Epidermal melanocyte (primary cell): ENCODE results near the gene ATXN7L1.

Experiments
- DNase-seq: peaks from one replicate; pipeline ENCODE4 v3.0.0; 2011; ENCODE audit warnings: low spot score; ENCODE audit not compliant: insufficient read length

The ATXN7L1 gene

DNA sequence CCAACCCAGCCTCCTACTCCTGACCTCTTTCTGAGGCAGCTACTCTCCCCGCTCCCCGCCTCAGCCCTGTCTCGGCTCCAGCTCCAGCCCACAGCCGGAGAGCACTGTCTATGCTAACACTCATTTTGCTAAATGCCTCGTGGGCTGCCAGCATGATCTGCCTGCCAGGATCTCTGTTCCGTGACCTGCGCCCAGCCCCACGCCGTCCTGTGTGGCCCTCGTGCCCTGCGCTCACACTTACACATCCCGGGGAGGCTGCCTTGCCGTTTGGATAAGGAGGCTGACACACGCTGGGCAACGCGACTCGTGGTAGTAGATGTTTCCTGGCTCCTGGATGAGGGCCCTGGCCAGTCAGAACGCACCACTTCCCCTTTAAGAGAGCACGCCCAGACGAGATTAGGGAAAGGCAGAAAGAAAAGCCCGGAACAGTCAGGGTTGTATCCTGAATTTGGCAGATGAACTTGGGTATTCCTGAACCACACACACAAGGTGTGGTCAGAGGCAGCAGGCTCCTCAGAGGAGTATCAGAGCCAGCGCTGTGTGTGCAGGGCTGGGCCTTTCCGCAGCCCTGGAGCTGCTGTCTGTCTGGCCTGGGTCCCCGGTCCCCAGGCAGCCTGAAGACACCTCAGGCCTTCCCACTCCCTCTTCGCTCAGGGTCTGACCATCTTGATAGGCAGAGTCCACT is 197.4 kb downstream of the ATXN7L1 start:
- no peak for DNase-seq

DNA sequence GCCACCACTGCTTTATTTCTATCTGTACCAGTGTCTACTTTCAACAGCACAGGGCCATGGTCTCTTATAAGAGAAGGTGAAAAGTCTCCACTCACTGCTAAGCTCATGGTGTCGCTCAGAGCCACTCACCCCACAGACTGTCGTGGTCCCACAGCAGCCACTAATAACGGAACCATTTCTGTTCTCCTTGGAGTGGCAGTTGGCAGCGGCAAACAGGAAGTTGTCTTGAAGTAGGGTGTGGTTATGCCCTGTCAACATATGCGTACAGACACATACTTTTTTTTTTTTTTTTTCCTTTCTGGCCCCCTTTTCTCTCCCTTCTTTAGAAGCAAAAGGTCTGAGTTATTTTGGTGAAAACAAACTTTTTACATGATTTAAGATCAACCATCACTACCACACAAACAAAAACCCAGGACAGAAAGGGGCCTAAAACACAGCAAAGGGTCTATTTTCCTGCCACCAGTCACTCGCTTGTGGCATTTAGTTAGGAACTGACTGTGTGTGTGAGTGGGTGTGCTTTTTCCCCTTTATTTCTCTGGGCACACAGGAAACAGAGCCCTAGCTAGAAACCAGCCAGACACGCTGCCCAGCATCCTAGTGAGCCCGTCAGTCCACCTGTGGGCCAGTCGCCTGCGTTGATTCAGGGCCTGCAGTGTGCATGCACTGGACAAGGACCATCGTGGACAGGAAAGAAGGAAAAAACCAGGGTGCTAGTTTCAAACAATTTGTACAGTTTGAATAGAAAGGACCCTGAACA is 198.4 kb downstream of the ATXN7L1 start:
- DNase-seq: no peak

DNA sequence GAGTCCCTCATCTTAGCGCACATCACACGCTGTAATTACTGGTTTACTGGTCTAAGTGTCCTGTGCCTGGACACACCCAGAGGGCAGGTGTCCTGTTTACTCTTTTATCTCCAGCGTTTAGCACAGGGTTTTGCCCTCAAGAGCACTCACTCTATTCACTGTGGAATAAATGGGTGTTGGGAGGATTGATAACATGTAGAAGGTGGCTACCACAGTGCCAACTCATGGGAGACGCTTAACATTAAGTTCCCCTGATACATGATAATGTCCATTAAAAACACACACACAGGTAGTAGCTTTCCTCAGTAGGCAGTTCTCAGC is 199.0 kb downstream of the ATXN7L1 start:
- no peak for DNase-seq

DNA sequence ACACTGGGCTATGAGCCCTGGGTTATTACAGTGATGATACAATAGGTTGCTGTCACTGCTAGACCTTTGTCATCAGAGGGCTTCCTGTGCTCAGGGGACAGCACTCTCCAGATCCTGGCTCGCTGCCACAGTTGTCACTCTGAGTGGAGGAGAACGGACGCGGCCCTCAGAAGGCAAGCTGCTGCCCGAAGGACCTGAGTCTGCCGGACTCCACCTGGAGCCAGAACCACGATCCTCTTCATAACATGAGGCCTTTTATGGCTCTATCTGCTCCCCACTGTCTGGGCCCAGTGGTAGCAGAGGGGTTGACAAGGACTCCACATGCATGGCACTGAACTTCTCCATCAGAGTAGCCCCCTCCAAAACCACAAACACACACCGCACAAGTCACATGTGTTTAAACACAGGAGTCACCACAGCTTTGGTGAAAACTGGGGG is 200.4 kb downstream of the ATXN7L1 start:
- DNase-seq: no peak

DNA sequence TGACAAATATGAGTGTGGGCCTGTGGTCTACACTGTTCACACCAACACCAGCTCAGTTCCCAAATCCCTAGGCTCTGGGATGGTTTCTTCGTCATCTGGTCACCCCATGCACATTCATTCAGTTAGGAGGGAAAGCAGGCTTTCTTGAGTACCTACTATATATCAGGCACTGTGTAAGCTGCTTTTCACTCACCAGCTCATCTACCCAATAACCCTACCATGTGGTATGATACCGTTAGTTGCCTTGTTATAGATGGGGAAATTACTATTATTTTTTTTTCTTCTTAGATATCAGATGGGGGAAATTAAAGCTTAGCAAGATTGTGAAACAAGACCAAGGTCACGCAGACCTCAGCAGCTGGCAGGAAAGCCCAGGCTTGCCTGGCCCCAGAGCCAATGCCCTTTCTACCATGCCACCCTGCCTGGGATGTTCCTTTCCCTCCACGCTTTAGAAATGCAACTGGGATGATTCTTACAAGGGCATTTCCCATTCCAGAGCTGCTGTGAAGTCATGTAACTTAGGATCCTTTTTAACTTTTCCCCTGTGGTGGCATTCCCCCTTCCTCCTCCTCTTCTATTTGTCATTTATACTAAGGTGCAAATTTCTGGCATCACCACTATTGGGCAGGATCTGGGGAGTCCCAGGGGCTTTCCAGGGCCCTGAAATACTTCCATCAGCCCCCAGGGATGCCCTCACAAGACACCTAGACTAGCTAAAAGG is 202.0 kb downstream of the ATXN7L1 start:
- DNase-seq: no peak

DNA sequence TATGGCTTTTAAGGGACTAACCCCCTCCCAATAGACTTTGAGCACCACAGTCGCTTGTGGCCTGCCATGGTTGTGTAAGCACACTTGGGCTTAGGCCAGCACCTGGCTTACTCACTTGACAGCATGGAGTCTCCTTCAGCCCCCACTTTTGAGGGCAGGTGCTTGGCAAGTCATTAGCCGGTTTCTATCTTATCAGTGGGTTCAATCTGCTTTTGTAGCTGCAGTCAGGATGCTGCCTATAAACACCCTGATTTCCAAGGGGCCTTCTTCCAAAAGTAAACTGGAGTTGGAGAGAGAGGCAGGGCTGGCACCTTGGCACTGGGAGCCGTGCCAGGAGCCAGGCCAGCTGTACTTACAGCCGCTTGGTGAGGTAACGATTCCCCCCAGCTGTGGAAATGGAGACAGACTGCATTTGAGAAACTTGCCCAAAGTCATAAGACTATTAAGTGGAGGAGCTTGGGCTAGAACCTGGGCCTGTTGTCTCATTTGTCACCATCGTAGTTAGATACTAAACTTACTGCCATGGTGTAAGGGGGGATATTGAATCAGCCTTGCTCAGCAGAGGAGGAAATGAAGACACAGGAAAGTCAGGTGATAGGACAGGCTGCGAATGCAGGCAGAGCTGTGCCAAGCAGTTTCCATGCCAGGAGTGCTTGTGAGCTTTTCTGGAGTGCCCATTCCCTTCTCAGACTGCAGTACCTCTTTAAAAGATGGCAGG is 202.9 kb downstream of the ATXN7L1 start:
- no peak for DNase-seq

DNA sequence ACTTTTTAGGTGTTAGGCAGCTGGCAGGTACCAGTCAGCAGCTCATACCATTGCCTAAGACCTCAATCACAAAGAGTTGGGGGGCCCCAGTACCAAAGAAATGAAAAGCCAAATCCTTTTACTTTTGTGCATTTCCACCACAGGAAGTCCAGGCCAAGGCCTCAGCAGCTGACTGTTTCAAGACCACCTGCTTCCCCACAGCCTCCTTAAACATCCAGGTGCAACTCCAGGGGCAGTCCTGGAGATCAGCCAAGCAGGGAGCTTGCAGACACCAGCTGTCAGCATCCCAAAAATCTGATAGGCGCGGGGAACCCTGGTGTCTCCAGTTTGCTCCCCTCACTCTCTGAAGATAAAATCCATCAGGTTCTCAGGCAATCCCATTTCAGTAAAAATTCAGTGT is 203.6 kb downstream of the ATXN7L1 start:
- DNase-seq: no peak

DNA sequence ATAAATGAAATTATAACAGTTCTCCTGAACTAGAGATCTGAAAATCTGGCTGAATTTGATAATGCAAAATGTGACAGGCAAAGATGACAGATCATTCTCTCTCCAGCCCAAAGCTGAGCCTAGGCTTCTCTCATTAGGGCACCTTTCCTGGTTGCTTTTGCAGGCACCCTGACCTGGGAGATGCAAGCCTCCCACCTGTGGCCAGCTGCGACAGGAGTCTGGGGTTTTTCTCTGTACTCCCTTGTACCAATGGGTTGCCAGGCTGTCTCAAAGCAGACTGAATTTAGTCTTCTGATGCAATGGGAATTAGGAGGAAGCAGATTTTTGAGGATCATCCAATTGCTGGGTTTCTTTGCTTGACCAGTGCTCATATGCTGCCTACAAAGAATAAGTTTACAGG is 210.1 kb downstream of the ATXN7L1 start:
- DNase-seq: no peak

DNA sequence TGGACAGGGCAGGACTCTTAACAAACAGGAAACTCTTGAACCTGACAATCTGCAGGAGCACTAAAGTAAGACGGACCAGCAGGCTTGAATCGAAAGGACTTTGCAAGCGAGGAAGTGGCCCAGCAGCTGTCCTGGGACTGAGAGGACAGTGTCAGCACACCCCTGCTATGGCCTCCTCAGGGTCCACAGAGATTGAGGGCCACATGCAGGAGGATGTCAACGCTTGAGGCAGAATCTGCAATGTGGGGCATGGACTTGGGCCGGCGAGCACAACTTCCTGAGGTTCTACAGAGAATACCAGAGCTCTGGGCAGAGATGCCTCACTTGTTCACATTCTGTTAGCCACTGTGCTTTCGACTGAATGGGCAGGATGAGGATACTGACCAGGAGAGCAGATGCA is 210.7 kb downstream of the ATXN7L1 start:
- DNase-seq: no peak

DNA sequence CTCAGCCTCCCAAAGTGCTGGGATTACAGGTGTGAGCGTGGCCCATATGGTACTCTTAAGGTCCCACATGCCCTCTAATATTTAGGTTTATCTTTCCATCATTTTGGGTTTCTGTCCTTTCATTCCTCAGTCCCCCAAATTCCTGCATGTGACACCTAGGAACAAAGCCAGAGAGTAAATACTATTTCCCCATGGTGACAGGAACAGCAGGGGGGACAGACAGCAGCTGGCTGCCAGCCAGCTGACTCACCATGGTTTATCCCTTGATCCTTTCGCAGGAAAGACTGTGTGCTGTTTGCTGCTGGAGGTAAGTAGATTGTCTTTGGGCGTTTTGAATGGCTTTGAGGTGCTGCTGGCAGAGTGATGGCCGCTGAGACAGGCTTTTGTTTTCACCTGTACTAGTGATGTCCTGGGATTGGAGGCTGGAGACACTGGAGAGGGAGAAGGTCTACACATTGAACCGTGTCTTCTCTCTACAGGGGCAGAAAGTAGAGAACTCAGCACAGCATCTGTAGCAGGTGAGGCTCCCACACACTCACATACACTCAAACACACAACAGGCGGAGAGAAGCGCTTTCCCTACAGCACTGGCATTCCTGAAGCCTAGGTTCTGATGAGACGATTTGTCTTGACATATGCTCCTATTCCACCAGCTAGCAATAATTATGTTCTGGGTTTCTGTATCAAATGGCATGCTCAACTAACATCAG is 211.4 kb downstream of the ATXN7L1 start:
- DNase-seq: no peak

DNA sequence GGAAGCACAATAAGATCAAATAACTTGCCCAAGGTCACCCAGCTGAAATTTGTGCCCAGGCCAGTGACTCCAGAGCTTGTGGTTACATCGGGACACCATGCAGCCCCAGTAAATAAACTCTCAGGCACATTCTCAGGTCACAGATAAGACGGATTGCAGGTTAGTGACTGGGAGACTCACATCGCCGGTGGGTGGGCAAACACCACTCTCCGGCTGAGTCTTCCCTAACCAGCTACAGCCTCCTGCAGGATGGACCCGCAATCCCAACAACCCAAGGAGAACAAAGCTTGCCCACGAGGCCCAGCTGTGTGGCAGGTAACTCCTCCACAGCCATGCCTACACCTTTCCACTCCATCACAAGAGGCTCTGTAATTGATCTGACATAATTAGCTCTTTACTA is 213.4 kb downstream of the ATXN7L1 start:
- DNase-seq: no peak

DNA sequence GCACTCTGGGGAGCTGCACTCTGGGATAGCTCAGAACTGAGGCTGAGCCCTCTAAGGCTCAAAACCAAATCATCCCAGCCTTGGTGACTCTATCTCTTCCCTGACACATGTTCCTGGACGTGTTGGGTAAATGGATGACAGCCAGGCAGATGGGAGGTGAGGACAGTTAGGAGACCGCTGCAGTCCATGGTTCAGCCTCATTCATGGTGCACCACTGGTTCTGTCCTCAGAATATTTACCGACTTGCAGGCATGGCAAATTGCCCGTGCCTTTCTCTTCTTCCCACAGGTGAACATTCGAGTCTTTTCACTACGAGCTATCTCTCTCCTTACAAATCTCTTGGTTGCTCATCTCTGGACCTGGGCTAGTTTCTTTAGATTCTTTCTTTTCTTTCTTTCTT is 214.8 kb downstream of the ATXN7L1 start:
- DNase-seq: no peak

DNA sequence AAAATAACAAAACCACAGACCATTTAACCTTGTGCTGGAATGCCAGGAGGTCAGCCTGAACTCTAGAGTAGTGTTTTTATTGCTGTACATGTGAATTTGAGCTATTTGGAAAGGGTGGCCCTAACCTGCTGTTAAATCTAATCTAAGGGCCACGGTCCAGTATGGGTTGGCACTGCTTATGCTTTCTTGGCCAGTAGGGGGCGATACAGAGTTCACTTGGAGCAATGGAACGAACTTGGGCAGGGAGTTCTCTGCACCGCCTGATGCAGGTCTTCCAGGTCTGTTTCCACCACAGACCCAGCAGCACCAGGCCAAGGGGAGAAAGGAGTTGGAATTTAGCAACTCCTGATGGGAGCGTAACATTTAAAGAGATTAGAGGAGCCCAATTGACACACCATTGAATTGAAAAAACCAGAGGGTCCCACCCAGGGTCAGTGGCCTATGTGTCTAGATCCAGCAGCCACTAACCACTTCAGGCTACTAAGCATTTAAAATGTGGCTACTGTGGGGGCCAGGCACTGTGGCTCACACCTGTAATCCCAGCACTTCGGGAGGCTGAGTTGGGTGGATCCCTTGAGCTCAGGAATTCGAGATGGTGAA is 219.4 kb downstream of the ATXN7L1 start:
- no peak for DNase-seq

DNA sequence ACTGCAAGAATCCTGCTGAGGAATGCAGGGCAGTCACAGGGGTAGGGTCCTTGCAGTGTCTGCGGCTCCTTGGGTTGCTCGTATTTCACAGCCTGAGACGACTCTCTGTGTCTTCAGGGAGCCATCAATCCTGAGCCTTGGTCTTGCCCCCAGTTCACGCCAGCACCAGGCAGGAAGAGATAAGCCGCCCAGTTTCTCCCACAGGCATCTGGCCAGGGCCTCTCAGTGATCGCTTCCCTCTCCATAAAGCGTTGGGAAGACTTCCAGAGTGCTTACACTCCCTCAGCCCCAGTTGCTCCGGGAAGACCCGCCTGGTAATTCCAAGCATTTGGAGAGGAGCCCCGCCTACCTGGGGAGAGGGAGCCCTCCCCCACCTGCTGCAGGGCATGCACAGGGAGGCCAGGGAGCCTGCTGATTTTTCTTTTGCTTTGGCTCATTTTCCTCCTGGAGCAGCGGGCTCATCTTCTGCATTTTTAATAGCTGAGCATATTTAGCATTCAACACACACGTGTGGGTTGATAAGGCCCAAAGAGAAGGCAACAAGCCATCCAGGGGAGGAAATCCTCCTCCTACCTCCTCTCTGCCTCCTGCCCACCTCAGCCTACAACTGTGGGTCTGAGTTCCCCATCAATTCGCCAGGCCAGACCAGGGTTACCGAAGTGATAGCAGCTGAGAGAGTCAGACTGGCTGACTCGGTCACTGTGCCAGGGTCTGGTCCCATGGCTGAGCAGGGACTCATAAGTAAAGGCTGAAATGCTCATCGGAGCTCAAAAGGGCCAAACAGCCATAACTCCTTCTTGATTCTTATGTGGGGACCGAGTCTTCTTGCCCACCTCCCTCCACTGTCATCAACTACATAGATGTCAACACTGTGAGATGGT is 220.7 kb downstream of the ATXN7L1 start:
- DNase-seq: no peak

DNA sequence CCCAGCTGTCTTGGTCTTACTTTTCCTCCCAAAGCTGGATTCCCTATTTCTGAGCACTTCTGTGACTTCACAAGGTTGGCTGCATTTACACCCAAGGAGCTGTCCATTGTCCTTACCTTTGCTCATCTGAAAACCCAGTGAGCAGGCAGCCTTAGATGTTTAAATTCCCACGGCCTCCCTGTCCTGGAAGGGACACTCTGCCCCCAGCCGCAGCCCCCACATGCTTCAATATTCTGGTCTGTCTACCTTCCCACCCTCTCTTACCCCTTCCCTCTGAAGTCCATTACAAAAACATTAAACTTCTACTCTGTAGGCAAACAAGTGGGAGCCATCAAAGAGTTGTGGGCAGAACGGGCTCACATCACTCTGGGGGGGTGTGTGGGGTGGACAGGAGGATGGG is 221.3 kb downstream of the ATXN7L1 start:
- no peak for DNase-seq

DNA sequence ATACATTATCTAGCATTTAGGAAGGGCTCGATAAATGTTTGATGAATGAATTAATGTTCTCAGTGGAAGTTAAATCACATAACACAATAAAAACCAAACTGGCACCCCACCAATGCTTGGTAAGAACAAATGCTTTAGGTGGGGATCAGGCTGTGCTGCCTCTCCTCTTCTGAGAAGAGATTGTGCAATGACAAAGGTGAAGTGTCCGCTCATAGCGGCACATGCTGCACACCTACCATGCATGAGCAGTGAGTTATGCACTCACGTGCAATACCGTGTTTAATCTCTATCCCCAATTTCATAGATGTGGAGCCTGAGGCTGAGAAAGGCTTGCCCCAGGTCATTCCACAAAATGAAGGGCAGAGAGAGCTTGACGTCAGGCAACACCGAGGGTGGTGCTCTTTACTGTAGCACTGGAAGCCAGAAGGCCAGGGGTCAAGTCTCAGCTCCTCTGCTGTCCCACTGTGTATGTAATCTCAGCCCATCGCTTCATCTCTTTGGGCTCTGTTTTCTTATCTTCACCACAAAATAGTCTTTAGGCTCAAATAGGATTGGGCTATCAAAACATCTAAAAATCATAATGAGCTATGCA is 222.2 kb downstream of the ATXN7L1 start:
- no peak for DNase-seq

DNA sequence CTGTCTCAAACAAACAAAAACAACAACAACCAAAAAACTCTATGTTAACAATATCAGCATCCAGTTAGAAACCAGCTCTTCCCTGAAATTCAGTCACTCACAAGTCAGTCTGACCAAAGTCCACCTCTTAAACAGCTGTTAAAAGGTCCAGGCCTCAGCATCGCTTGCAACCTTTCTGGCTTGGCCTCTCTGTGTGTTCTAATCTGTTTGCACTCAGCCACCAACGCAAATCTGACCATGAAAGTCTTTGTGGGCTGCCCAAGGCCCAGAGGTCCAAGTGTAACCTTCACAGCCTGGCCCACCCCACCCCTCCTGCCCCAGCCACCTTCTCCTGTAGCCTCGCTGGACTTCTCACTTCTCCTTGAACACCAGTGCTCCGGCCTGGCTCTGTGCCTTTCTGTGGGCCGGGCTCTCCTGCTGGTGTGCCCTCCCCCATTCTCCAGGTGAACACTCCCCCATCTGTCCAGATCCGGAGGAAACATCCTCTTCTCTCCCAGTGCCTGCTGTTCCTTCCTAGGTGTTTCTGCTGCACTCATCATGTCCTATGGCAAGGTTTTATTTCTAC is 222.9 kb downstream of the ATXN7L1 start:
- no peak for DNase-seq

DNA sequence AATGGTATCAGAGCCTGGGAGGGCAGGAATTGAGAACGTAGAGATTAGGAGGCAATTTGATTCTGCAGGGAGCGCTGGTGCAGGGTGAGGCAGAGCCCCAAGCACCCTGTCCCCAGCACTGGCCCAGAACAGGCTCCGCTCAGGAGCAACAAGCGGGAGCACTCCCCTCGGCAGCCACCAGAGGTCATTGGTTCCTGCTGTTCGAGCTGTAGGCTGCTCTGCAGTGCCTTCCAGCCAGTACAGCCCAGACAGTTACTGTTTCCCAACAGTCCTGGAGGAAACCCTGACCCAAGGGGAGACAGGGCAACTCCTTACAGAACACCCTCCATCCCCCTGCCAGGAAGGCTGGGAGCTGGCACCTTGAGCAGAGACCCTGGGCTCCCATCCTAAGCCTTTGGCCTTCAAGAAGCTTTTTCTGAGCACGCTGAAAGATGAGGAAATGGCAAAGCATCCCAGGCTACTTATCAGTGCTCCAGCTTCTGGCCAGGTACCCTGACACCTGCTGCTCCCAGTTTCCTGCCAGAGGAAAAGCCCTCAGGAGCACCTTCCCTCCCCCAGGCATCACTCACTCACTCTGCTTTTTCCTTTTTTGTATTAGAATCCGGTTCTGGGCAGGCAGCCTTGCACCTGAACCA is 223.9 kb downstream of the ATXN7L1 start:
- DNase-seq: peak; percentile 84

DNA sequence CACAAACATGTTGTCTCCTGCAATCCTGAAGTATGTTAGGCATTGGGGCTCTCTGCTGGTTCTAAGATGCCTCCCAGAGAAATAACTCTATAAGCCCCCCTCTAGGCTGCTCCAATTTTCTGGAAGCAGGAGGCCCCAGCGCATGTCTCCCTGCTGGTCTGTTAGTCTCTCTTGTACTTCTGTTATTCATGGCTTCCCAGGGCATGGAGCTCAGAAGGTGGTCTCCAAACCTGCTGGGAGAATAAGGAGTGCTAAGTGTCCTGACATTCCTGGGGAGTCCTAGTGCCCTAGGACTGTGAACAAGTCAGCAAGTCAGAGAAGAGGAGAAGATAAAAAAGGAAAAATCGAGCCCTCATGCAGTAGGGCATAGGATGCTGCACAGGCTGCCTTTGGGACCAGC is 224.6 kb downstream of the ATXN7L1 start:
- no peak for DNase-seq
